IPS-20b (cell line): ENCODE results near the gene TCEA3.

Experiments used
- H3K27ac ChIP-seq: one replicate; pipeline ENCODE4 v1.5.1; 2013; ENCODE audit warnings: low read length
- H3K27me3 ChIP-seq: 2 replicates; pipeline ENCODE4 v1.6.1; 2013; ENCODE audit warnings: mild to moderate bottlenecking, low read length, inconsistent platforms; ENCODE audit not compliant: insufficient read depth
- H3K36me3 ChIP-seq: 2 replicates; pipeline ENCODE4 v1.6.1; 2013; ENCODE audit warnings: low read depth, mild to moderate bottlenecking, inconsistent platforms, low read length, moderate library complexity; ENCODE audit not compliant: insufficient read depth
- H3K4me1 ChIP-seq: 2 replicates; pipeline ENCODE4 v1.6.1; 2013; ENCODE audit warnings: mild to moderate bottlenecking, control low read depth, inconsistent platforms, low read length, moderate library complexity; ENCODE audit not compliant: insufficient read depth
- H3K4me3 ChIP-seq: 2 replicates; pipeline ENCODE4 v1.5.1; 2013; ENCODE audit warnings: mild to moderate bottlenecking, low read length, inconsistent platforms
- H3K9ac ChIP-seq: 2 replicates; pipeline ENCODE4 v1.6.1; 2013; ENCODE audit warnings: low read depth, mild to moderate bottlenecking, inconsistent platforms, low read length, moderate library complexity
- H3K9me3 ChIP-seq: 2 replicates; pipeline ENCODE4 v1.6.1; 2013; ENCODE audit warnings: mild to moderate bottlenecking, low read depth, low read length, inconsistent platforms; ENCODE audit not compliant: insufficient read depth

The TCEA3 gene

DNA sequence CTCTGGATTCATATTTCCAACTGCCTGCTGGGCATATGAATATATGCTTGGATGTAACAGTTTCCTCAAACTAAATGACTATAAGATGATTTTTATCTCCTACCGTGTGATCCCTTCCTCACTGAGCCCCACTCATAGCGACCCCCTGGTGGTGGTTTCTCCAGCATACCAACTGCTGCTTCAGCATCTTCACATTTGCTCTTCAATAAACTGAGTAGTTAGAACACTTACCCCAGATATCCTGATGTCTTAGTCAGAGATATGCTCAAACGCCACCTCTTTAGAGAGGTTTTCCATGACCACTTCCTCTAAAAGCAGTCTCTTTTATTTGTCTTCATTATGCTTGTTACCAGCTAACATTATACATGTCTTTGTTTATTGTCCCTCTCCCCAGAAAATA is 70.3 kb downstream of the TCEA3 start:
- Histone ChIP-seq H3K4me1 (no peaks in the 10 kb centered on the region), H3K9ac (no peak overlapping the region), H3K36me3 (no peaks in the 10 kb centered on the region), H3K4me3 (no peak overlapping the region), H3K9me3 (no peaks in the 10 kb centered on the region), H3K27ac (no peak overlapping the region), H3K27me3 (peaks cover 100% of the 10 kb centered on the region)

DNA sequence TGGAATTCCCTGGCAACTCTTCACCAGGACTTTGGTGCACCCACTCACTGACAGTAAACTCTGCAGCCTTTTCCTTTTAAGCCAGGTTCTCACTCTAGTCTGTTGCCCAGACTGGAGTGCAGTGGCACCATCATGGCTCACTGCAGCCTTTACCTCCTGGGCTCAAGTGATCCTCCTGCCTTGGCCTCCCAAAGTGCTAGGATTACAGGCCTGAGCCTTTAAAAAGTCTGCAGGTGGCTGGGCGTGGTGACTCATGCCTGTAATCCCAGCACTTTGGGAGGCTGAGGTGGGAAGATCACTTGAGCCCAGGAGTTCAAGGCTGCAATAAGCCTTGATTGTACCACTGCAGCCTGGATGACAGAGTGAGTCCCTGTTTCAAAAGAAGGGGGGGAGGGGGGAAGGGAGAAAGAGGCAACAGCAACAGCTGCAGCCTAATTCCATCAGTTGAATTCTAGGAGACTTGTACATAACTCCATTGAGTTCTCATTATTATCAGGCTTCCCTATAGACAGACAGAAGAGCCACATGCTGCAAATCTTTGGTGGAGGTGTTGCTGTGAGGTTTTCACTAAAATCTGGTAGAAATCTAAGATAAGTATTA is 72.4 kb downstream of the TCEA3 start:
- H3K9ac ChIP-seq: no peak overlapping the region
- H3K36me3 ChIP-seq: no peaks in the 10 kb centered on the region
- H3K4me3 ChIP-seq: no peak overlapping the region
- no peak overlapping the region for H3K27ac ChIP-seq
- peaks cover 100% of the 10 kb centered on the region for H3K27me3 ChIP-seq
- H3K4me1 ChIP-seq: no peaks in the 10 kb centered on the region
- no peaks in the 10 kb centered on the region for H3K9me3 ChIP-seq

DNA sequence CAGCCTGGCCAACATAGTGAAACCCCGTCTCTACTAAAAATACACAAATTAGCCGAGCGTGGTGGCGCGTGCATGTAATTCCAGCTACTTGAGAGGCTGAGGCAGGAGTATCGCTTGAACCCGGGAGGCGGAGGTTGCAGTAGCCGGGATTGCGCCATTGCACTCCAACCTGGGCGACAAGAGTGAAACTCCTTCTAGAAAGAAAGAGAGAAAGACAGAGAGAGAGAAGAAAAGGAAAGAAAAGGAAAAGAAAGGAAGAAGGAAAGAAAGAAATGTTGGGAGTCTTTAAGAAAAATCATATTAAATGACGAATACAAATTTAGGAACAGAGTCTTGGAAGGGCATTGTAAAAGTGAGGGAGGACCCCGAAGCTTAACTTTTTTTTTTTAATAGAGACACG is 78.6 kb downstream of the TCEA3 start:
- Histone ChIP-seq H3K9ac (no peak overlapping the region), H3K27ac (no peak overlapping the region), H3K36me3 (no peaks in the 10 kb centered on the region), H3K9me3 (no peaks in the 10 kb centered on the region), H3K4me3 (no peak overlapping the region), H3K4me1 (peaks cover 12% of the 10 kb centered on the region; the same call in 1 of the 2 replicates), H3K27me3 (peaks cover 53% of the 10 kb centered on the region)

DNA sequence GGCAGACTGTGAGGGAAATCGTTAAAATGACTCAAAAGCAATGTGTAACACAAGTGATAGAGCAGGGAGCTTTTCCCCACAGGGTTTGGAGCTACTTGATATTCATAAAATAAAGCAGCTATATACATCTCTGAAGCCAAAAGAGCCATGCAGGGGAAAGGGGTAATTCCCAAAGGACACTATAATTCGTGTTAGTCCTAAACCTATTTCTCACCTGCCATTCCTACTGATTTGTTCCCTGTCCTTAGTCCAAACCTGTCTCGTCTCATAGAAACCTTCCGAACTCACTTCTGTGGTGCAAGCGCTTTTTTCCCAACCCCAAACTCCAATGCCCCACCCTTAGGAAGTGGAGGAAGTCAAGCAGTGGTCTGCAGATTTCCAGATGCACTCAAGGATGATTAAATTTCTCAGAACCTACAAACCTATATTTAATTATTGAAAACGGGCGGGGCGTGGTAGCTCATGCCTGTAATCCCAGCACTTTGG is 79.5 kb downstream of the TCEA3 start:
- peaks cover 44% of the 10 kb centered on the region for H3K27me3 ChIP-seq
- H3K36me3 ChIP-seq: peaks cover 4% of the 10 kb centered on the region; the same call in 1 of the 2 replicates
- peak overlapping the region; percentile 84 for H3K4me3 ChIP-seq
- H3K27ac ChIP-seq: peak overlapping the region; percentile 22
- H3K9me3 ChIP-seq: no peaks in the 10 kb centered on the region
- peak overlapping the region; percentile 88; the same call in 1 of the 2 replicates for H3K9ac ChIP-seq
- H3K4me1 ChIP-seq: peaks cover 21% of the 10 kb centered on the region; the same call in 1 of the 2 replicates

DNA sequence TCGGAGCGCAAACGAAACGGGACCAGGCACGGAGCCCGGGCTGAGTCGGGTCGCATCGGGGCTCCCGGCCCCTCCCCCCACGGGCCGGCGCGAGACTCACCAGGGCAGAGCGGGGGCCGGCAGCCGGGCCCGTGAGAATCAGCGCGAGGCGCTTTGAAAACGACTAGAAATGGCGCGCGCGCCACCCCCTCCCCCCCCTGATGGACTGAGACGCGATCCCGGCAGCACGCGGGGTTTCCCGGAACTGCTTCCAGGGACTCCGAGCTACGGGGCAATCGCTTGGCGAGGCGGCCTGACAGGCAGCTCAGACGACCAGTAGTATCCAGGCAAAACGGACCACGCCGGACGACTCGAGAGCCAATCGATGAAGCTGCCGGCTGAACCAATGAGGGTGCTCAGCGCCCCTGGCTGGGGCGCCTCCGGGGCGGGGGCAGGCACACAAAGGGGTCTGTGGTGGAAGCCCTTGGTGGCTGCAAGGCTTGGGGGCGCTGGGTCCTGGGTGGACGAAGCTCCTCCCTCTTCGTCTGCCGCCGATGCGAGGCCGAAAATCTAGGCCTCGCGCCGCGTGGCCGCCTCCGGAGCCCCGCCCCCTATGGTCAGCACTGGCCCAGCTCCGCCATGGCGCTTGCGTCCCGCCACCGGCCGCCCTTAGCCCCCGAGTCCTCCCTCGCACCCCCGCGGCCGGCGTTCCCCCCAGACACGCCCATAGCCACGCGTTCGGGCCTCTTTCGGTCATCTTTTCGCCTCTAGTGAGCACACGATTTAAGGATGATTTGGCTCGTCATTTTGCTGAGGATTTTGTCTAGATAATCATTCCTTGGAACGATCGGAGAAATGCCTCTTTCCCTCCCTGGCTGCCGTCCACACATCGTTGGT is 80.2 kb downstream of the TCEA3 start, which contains the start of gene HNRNPR:
HNRNPR (minus strand) TSS at position 174 of the 876 bp plus-strand sequence. CDS start 3,276 bp downstream, outside the sequence.
- Histone ChIP-seq H3K27me3 (peaks cover 37% of the 10 kb centered on the region), H3K27ac (peak within 1 kb of the TSS; percentile 29), H3K4me3 (peak within 1 kb of the TSS; percentile 84), H3K36me3 (peaks cover 5% of the 10 kb centered on the region; the same call in 1 of the 2 replicates), H3K9me3 (no peaks in the 10 kb centered on the region), H3K4me1 (peaks cover 25% of the 10 kb centered on the region; the same call in 1 of the 2 replicates), H3K9ac (peak within 1 kb of the TSS; percentile 88)

DNA sequence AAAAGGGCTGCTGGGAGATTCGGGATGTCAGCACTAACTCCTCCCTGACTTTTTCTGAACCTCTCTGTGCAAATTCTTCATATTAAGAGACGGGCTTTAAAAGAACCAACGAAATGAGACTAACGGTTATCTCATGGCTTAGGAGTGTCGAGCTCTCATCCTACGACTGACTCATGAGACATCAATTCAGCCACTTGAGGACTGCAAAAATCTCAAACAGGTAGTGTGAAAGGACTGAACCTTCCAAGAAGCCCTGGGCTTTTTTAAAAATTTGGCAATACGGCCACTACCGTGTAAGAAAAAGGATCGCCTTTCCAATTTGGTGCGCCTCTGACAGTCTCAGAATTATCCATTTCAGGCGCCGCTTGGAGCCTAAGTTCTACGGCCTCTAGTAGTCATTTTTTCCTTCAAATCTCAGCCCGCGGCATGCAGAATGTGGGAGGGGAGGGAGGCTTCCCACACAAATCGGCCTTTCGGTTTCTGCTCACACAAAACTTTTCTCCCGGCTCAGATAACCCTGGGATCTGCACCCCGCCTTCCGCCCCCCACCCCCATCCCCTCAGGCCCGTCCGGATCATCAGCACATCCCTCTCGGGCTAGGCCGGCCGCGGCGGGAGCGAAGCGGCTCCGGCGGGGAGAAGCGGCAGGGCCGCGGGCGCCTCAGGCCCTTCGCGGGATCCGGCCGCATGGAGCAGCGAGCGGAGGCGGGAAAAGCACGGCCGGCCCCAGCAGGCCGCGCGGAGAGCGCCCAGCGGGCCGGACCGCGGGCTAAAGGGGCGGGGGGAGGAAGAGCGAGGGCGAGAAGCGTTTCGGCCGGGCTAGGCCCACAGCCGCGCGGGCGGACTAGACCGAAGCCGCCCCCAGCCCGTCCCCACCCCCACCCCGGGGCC is 81.1 kb downstream of the TCEA3 start:
- Histone ChIP-seq H3K4me3 (peak overlapping the region; percentile 84), H3K4me1 (peaks cover 25% of the 10 kb centered on the region; the same call in 1 of the 2 replicates), H3K9ac (peak overlapping the region; percentile 88), H3K9me3 (no peaks in the 10 kb centered on the region), H3K27ac (peak overlapping the region; percentile 29), H3K36me3 (peaks cover 7% of the 10 kb centered on the region; the same call in 1 of the 2 replicates), H3K27me3 (peaks cover 28% of the 10 kb centered on the region)

DNA sequence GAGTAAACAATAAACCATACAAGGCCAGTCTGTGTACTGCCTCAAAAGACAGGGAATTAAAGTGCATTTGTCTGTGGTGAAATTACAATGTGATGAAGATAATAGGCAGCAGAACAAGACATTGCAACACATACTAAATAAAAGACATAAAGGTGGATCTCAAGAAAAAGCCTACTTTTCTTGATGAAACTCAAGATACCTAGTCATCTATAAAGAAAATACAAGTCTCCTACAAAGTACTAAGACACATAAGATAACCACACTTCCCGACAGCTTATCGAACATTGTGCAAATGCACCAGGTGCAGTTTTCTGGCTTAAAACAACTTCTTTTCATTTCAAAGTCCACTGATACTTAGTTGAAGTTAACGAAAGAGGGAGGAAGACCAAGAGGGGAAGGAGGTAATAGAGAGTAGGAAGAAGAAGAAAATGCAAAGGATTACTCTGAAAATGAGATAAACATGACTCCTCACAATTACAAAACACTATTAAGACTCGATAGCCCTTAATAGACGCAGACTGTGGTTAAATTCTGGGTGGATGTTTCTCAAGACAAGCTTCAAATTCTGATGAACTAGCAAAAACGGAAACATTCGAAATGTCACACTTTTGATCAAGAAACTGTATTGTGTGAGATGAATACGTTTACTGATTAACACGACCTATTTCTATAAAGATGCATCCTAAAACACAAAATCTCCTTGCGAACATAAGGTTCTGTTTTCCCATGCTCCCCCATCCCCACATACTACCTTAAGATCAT is 82.4 kb downstream of the TCEA3 start:
- Histone ChIP-seq H3K4me3 (peak overlapping the region; percentile 84), H3K27me3 (peaks cover 15% of the 10 kb centered on the region), H3K36me3 (peaks cover 21% of the 10 kb centered on the region), H3K9me3 (no peaks in the 10 kb centered on the region), H3K4me1 (peaks cover 25% of the 10 kb centered on the region; the same call in 1 of the 2 replicates), H3K9ac (peak overlapping the region; percentile 88), H3K27ac (no peak overlapping the region)

DNA sequence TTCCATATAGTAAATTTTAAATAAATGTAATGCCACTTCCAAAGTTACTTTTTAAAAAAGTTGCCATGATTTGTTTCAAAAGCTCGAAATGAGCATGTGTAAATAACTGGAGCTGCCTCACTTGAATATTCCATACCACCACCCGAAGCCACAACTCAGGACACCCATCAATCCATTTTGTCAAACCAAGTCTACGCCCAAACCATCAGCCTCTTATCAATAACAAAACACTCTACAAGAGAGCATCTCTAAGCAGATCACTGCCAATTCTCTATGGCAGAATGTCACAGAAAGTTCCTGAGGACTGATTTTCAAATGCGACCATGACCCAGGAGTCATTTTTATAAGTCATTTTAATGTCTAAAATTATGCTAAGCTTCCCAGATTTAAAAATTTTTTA is 84.9 kb downstream of the TCEA3 start:
- no peak overlapping the region for H3K27ac ChIP-seq
- H3K4me3 ChIP-seq: peak overlapping the region; percentile 84; the same call in 1 of the 2 replicates
- no peaks in the 10 kb centered on the region for H3K27me3 ChIP-seq
- peaks cover 25% of the 10 kb centered on the region; the same call in 1 of the 2 replicates for H3K4me1 ChIP-seq
- peaks cover 41% of the 10 kb centered on the region for H3K36me3 ChIP-seq
- no peaks in the 10 kb centered on the region for H3K9me3 ChIP-seq
- no peak overlapping the region for H3K9ac ChIP-seq

DNA sequence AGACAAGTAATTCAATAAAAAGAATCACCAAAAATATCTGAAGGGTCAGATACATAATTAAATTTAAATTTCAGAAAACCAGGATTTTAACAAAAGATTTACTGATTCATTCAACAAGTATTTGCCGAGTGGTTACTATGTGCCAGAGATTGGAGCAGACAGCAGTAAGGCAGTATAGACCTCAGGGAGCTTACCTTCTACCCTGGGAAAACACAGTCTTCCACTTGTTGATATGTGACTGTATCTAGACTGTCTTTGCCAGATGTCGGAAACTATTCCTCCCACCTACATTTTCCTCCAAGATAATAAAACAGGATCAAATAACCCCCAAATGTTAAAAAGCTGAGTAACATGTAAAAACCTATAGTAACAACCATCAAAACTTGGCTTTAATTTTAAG is 86.7 kb downstream of the TCEA3 start:
- Histone ChIP-seq H3K27me3 (no peaks in the 10 kb centered on the region), H3K4me3 (no peak overlapping the region), H3K4me1 (peaks cover 25% of the 10 kb centered on the region; the same call in 1 of the 2 replicates), H3K36me3 (peaks cover 58% of the 10 kb centered on the region), H3K9me3 (no peaks in the 10 kb centered on the region), H3K27ac (no peak overlapping the region), H3K9ac (no peak overlapping the region)

DNA sequence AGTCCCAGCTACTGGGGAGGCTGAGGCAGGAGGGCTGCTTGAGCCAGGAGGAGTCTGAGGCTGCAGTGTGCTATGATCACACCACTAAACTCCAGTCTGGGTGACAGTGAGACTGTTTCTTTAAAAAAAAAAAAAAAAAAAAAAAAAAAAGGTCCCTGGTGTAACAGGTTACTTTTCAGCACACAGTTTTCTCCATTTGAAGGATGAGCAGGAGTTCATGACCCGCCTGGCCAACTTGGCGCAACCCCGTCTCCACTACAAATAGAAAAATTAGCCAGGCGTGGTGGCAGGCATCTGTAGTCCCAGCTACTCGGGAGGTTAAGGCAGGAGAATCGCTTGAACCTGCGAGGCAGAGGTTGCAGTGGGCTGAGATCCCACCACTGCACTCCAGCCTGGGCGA is 92.8 kb downstream of the TCEA3 start:
- H3K27ac ChIP-seq: no peak overlapping the region
- no peak overlapping the region for H3K4me3 ChIP-seq
- H3K36me3 ChIP-seq: peaks cover 93% of the 10 kb centered on the region
- no peak overlapping the region for H3K9ac ChIP-seq
- H3K9me3 ChIP-seq: no peaks in the 10 kb centered on the region
- no peaks in the 10 kb centered on the region for H3K4me1 ChIP-seq
- no peaks in the 10 kb centered on the region for H3K27me3 ChIP-seq
